Suppressor macrophage treated with lipopolysaccharide for 1 hour (primary cell): ENCODE results near the gene SCGB3A2.
A peak's percentile ranks its signal among the peaks of the same experiment; 100 is the strongest.

Source experiments
- DNase-seq, 3 donors: peaks; one replicate each; pipeline ENCODE4 v3.0.0-alpha.2; 2020 to 2022

Gene SCGB3A2, protein sequence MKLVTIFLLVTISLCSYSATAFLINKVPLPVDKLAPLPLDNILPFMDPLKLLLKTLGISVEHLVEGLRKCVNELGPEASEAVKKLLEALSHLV

GRCh38 chr5:147878066-147878759, at the start of gene SCGB3A2:
TSS of gene SCGB3A2 (plus strand) at chr5:147878711. CDS start at chr5:147878804, 93 bp downstream.
- DNase-seq, result no peak

DNA sequence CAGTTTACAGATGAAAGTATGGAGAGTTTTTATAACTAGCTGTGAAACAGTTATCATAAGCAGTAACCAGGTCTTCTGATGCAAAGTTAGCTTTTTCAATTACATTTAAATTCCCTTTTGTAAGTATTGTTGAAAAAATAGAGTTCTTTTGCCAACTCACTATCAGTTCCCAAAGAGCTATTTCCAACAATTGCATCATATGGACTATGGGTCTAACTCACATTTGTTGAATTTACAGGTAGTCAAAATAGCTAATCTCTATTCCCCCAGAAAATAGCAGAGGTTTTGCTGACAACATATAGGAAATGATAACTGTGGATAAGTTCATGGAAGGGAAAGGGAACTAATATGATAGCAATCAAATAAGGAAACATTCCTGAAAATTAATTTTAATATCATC, 48.5 kb upstream of the SCGB3A2 start:
- DNase-seq, result no peak

GRCh38 chr5:147831465-147831864, 47.0 kb upstream of the SCGB3A2 start, which contains the start of gene SPINK1:
TSS of gene SPINK1 (minus strand) at chr5:147831671. CDS start at chr5:147831577, 94 bp downstream.
- DNase-seq, result no peak

GRCh38 chr5:147832541-147832940, 46.0 kb upstream of the SCGB3A2 start:
- DNase-seq, result no peak

- no peak for DNase-seq
Observed at GRCh38 chr5:147835386-147835798, 43.1 kb upstream of the SCGB3A2 start.

DNA sequence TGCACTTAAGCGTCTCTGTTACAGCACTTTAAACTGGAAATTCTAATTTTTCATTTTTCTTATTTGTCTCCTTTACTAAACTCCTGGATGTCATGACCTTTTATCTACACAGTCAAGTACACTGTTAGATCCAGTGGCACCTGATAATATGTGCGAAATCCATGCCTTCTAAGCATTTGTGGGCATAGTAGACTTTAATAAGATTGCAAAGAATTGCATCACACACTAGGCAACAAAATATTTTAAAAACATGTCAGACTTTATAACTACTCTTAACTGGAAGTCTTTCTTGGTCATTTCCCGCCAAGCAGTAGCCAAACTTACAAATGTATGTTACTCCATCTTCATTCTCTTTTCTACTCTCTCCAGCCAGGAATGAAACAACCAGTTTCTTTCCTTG, 42.1 kb upstream of the SCGB3A2 start:
- no peak for DNase-seq

GRCh38 chr5:147842869-147843268, 35.6 kb upstream of the SCGB3A2 start:
- no peak for DNase-seq

DNA sequence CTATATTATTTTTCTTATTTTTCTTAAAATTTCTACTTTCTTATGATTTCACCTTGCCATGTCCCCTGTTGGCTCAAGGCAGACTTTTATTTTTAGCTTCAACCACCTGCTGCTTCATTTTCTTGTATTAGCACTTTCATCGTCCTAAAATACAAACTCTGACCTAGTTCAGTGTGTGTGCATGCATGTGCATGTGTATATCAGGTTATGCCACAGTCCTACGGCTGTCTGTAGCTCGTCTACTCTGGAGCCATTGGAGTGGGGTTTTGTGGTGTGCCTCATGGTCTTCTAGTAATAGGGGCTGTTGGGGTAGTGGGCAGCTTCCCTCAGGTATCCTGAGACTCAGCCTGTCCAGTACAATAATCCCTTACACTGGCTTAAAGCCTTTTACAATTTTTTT, 33.7 kb upstream of the SCGB3A2 start:
- no peak for DNase-seq

GRCh38 chr5:147845618-147846017, 32.9 kb upstream of the SCGB3A2 start:
- DNase-seq, result no peak

- DNase-seq, result no peak
Observed at GRCh38 chr5:147849226-147849625, 29.3 kb upstream of the SCGB3A2 start.

- DNase-seq, result no peak
Observed at GRCh38 chr5:147851578-147851977, 26.9 kb upstream of the SCGB3A2 start.

DNA sequence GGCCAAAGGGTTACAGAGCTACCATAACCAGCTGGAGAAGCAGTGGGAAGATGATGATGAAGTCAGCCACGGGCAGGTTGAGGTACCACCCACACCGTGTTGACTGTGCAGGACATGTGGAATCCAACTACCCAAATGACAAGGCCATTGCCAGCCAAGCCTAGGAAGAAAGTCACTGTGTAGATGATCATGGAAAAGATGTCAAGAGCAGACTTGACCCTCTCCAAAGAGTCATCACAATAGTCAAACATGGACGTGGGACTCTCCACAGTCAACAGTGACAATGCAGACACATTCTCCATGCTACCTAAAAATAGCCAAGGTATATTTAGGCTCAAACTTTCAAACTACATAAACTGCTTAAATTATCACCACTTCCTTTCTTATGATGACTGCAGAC, 26.1 kb upstream of the SCGB3A2 start:
- no peak for DNase-seq

GRCh38 chr5:147853372-147853987, 25.0 kb upstream of the SCGB3A2 start:
- no peak for DNase-seq

DNA sequence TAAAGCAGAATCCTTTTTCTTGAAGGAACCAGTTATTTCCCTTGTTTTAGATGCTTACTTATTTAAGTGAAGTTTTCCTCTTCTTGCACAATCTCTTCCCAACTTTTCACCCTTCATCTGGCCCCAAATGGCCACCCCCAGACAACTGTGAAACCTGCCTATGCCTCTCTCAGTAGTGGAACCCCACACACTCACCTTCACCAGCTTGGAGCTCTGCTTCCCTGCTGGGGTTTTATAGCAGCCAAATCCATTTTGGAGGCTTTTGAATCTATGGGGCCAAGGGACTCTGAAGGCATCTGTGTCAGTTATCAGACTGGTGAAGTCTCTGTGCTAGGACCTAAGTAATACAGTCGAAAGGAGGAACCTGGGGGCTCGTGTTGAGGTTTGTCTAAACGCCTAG, 24.2 kb upstream of the SCGB3A2 start:
- DNase-seq, result no peak

- no peak for DNase-seq
Observed at GRCh38 chr5:147854894-147855773, 23.4 kb upstream of the SCGB3A2 start.

GRCh38 chr5:147855774-147856069, 22.8 kb upstream of the SCGB3A2 start:
- no peak for DNase-seq

DNA sequence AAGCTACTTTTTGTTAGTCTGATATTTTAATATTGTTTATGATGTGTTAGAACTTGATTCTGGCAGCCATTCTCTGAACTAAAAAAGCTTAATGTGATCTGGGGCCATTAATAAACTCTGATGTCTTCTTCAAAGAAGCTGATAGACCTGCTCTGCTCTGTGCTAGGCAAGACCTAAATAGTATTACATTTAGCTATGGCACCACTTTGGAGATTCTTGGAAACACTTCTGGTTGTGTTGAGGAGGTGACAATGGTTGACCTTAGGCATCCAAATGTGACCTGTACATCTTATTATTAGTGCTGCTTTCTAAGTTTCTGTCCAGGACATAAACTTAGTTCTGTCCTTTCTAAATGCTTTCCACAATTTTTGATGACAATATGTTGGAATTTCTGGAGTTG, 21.7 kb upstream of the SCGB3A2 start:
- DNase-seq, result no peak

GRCh38 chr5:147857302-147858129, 21.0 kb upstream of the SCGB3A2 start:
- peak; percentile 65 to 77 (median 65) for DNase-seq

DNA sequence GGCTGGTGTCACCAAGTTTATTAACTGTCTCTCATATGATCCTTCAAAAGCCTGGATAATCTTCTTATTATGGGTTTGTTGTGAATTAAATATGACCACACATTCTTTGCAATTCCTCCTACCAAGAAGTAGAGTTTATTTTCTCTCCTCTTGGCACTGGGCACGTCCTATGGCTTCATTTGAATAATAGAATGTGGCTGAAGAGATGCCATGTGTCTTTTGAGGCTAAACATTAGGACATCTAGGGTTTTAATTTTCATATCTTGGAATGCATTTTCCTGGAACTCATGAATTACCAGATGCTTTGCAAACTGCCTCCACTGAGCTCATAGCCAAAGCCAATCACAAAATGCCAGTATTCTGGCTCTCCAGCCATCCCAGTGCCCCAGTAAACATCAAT, 19.9 kb upstream of the SCGB3A2 start:
- DNase-seq, result no peak

- no peak for DNase-seq
Observed at GRCh38 chr5:147859962-147860640, 18.4 kb upstream of the SCGB3A2 start.

- DNase-seq, result no peak
Observed at GRCh38 chr5:147860641-147861025, 17.9 kb upstream of the SCGB3A2 start.
